Nephron (organoid): ENCODE measurements around the gene DNAAF6.

Experiments used
- H3K27ac Mint-ChIP-seq, 3 experiments: 2 replicates each; pipeline ENCODE4 v1.8.0; 2020; ENCODE audit warnings: mixed read lengths in 3 of 3, mild to moderate bottlenecking in 2 of 3, moderate library complexity in 1 of 3
- H3K27me3 Mint-ChIP-seq: 2 replicates; pipeline ENCODE4 v1.8.0; 2021; ENCODE audit warnings: low read depth, mild to moderate bottlenecking, moderate library complexity, mixed read lengths
- H3K36me3 Mint-ChIP-seq: 2 replicates; pipeline ENCODE4 v1.8.0; 2020; ENCODE audit warnings: low read depth, mixed read lengths
- H3K4me1 Mint-ChIP-seq: 2 replicates; pipeline ENCODE4 v1.8.0; 2020; ENCODE audit warnings: mixed read lengths
- H3K4me3 Mint-ChIP-seq, 3 experiments: 2 replicates each; pipeline ENCODE4 v1.8.0; 2020; ENCODE audit warnings: mild to moderate bottlenecking in 3 of 3, mixed read lengths in 3 of 3, moderate library complexity in 2 of 3
- H3K9me3 Mint-ChIP-seq: 2 replicates; pipeline ENCODE4 v1.8.0; 2020; ENCODE audit warnings: mixed read lengths
- TF ChIP-seq, protein P1 (sequence below), 3 experiments: fragments of 200-600 bp; sonication (generic); IDR thresholded peaks; one replicate each; pipeline ENCODE4 v1.5.0; 2021; ENCODE audit warnings: antibody characterized with exemption in 3 of 3; ENCODE audit not compliant: unreplicated experiment in 3 of 3

DNAAF6 gene

DNA sequence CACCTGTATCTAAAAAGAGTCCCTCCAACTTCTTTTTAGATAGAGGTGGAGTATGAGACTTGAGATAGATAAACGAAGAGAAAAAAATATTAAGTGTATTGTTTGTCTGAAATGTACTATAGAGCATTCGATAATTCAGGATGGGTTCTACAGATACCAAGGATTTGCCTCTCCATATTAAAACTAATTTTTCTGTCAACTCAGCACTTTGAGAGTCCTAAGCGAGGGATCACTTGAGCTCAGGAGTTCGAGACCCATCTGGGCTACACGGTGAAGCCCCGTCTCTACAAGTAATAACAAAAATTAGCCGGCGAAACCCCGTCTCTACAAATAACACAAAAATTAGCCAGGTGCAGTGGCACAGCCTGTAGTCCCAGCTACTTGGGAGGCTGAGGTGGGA is 1.5 kb downstream of the DNAAF6 start:
- no peak overlapping the region for H3K4me3 Mint-ChIP-seq

DNA sequence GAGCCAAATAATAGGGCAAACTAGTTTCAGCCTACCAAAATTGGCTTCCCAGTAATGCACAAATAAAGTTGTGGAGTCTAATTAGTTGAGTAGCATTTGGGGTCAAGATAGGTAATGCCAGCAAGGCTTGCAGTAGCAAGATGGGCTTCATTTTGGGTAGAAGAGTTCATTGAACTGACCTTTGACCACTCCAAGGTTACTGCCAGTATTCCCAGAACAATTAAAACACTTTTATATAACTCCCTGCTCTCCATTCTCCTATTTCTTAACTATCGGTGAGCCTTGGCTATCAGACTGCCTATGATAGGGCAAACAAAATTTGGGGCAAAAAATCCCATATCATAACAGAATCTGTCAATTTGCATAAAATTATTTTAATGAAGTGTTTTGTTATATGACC is 7.1 kb downstream of the DNAAF6 start:
- TF ChIP-seq, protein P1, sequence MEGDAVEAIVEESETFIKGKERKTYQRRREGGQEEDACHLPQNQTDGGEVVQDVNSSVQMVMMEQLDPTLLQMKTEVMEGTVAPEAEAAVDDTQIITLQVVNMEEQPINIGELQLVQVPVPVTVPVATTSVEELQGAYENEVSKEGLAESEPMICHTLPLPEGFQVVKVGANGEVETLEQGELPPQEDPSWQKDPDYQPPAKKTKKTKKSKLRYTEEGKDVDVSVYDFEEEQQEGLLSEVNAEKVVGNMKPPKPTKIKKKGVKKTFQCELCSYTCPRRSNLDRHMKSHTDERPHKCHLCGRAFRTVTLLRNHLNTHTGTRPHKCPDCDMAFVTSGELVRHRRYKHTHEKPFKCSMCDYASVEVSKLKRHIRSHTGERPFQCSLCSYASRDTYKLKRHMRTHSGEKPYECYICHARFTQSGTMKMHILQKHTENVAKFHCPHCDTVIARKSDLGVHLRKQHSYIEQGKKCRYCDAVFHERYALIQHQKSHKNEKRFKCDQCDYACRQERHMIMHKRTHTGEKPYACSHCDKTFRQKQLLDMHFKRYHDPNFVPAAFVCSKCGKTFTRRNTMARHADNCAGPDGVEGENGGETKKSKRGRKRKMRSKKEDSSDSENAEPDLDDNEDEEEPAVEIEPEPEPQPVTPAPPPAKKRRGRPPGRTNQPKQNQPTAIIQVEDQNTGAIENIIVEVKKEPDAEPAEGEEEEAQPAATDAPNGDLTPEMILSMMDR (IDR thresholded peaks at IDR 0.05; ENCODE audit: unreplicated experiment in 3 of 3): no peak
- Mint-ChIP-seq H3K4me1 (no peaks in the 10 kb centered on the region), H3K27ac (no peak overlapping the region), H3K36me3 (no peaks in the 10 kb centered on the region), H3K9me3 (no peaks in the 10 kb centered on the region), H3K27me3 (no peaks in the 10 kb centered on the region), H3K4me3 (no peak overlapping the region)

More for the DNA sequence above, 1.5 kb downstream of the DNAAF6 start:
- Mint-ChIP-seq H3K27me3 (peaks cover 14% of the 10 kb centered on the region), H3K4me1 (no peaks in the 10 kb centered on the region), H3K9me3 (peaks cover 6% of the 10 kb centered on the region), H3K36me3 (no peaks in the 10 kb centered on the region), H3K27ac (no peak overlapping the region)
- TF ChIP-seq, protein P1 (IDR thresholded peaks at IDR 0.05; ENCODE audit: unreplicated experiment in 3 of 3): no peak

DNA sequence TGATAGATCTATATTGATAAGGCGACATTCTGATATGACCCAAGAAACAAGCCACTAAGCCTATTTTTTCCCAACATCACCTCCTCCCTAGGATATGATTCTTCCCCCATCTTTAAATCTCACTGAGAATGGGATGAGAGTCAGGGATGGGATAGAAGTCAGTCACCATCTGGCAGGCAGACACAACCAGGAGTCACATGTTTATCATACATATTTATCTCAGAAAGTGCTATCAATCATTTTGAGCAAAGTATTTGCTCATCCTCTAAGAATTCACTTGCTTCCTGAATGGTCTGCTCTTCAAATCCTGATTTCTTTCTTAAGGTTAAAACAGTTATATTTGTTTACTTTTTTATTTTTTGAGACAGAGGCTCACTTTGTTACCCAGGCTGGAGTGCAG is 20.3 kb downstream of the DNAAF6 start:
- Mint-ChIP-seq H3K27me3 (no peaks in the 10 kb centered on the region), H3K36me3 (no peaks in the 10 kb centered on the region), H3K4me3 (no peak overlapping the region), H3K9me3 (peaks cover 12% of the 10 kb centered on the region), H3K27ac (no peak overlapping the region), H3K4me1 (no peaks in the 10 kb centered on the region)
- TF ChIP-seq, protein P1 (IDR thresholded peaks at IDR 0.05; ENCODE audit: unreplicated experiment in 3 of 3): no peak

DNA sequence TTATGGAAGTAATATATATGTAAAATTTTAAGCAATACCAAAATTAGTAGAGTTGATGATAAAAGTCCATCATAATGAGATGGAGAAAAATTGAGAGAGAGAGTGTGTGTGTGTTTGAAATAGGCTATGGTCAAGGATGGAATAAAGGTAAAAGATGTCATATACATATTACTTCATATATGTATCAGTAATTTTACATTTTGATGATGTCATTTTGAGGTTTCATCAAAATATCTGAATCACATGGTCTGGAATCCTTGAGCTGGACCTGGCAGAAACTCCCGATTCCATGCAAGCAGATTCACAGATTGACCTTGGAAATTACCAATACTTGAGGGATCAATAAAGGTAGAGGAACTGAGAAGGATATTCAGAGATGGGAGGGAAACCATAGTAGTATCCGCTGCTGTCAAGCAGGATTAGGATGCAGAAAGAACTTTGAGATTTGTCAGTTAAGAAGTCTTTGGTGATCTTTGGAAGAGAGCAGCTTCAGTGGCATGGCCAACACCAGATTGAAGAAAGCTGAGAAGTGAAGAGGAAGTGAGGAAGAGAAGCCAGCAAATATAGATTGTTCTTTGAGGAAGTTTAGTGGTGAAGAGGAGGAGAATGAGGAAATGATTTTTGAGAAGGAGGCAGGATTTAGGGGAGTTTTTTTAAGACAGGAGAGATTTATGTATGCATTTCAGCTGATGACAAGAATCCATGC is 21.5 kb downstream of the DNAAF6 start:
- TF ChIP-seq, protein P1 (IDR thresholded peaks at IDR 0.05; ENCODE audit: unreplicated experiment in 3 of 3): no peak
- no peaks in the 10 kb centered on the region for H3K27me3 Mint-ChIP-seq
- peaks cover 14% of the 10 kb centered on the region for H3K9me3 Mint-ChIP-seq
- H3K36me3 Mint-ChIP-seq: no peaks in the 10 kb centered on the region
- H3K27ac Mint-ChIP-seq: no peak overlapping the region
- no peaks in the 10 kb centered on the region for H3K4me1 Mint-ChIP-seq
- H3K4me3 Mint-ChIP-seq: no peak overlapping the region

DNA sequence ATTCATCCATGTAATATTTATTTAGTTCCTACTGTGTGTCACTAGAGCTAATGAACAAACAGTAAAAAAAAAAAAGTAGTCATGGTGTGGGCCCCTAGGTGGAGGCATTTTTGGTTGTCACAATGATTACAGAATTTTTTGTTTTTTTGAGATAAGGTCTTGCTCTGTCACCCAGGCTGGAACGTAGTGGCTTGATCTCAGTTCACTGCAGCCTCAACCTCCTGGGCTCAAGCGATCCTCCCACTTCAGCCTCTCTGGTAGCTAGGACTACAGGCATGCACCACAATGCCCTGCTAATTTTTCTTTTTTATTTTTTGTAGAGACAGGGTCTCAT is 22.0 kb downstream of the DNAAF6 start:
- no peaks in the 10 kb centered on the region for H3K36me3 Mint-ChIP-seq
- H3K4me3 Mint-ChIP-seq: no peak overlapping the region
- no peaks in the 10 kb centered on the region for H3K27me3 Mint-ChIP-seq
- no peaks in the 10 kb centered on the region for H3K4me1 Mint-ChIP-seq
- no peak overlapping the region for H3K27ac Mint-ChIP-seq
- TF ChIP-seq, protein P1 (IDR thresholded peaks at IDR 0.05; ENCODE audit: unreplicated experiment in 3 of 3): no peak
- peaks cover 14% of the 10 kb centered on the region for H3K9me3 Mint-ChIP-seq

DNA sequence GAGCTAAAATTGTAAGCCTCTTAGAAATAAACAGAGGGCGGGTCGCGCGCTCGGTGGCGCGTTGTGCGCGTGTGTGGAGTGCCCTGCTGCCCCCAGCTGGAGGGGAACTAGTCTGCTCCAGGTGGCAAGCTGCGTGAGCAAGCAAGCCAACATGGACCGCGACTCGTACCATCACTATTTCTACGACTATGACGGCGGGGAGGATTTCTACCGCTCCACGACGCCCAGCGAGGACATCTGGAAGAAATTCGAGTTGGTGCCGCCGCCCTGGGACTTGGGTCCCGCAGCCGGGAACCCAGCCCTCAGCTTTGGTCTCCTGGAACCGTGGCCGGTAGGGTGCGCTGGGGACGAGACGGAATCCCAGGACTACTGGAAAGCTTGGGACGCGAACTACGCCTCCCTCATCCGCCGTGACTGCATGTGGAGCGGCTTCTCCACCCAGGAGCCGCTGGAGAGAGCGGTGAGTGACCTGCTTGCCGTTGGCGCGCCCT is 66.1 kb downstream of the DNAAF6 start:
- Mint-ChIP-seq H3K36me3 (no peaks in the 10 kb centered on the region), H3K4me1 (peaks cover 5% of the 10 kb centered on the region), H3K27me3 (peaks cover 11% of the 10 kb centered on the region), H3K27ac (no peak overlapping the region), H3K9me3 (peaks cover 11% of the 10 kb centered on the region), H3K4me3 (no peak overlapping the region)
- TF ChIP-seq, protein P1 (IDR thresholded peaks at IDR 0.05; ENCODE audit: unreplicated experiment in 3 of 3): no peak
